CD4-positive, alpha-beta T cell treated with Interleukin-6 at 100 ng/mL for 8 hours (primary cell): ENCODE measurements around the gene UNC13C.

Experiments used
- DNase-seq: peaks from one replicate; pipeline ENCODE4 v3.0.0-alpha.2; 2020; ENCODE audit warnings: mixed read lengths, low spot score

Gene UNC13C

GRCh38 chr15:54644796-54645195 lies 666.6 kb downstream of the UNC13C start:
- DNase-seq: no peak

- DNase-seq: no peak
Observed at GRCh38 chr15:54659646-54660045, 681.4 kb downstream of the UNC13C start.

DNA sequence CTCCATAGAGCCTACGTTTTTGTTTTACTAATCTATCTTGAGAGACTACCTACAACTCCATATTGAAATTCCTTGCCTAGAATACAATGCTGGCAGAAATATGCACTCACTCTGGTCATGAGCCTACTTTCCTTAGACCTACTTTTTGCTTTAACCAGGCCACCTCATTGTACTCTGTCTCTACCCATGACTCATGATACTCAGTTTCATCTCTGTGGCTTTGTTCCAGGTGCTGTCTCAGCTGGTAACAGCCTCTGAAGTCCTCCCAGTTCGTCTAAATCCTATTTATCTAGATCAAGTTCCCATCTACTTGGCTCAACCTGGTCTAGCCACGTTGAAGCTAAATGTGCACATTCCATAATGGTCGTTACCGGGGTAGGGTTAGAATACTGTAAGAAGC lies 682.1 kb downstream of the UNC13C start:
- DNase-seq: no peak

- DNase-seq: no peak
Observed at GRCh38 chr15:54675241-54675640, 697.0 kb downstream of the UNC13C start.

DNA sequence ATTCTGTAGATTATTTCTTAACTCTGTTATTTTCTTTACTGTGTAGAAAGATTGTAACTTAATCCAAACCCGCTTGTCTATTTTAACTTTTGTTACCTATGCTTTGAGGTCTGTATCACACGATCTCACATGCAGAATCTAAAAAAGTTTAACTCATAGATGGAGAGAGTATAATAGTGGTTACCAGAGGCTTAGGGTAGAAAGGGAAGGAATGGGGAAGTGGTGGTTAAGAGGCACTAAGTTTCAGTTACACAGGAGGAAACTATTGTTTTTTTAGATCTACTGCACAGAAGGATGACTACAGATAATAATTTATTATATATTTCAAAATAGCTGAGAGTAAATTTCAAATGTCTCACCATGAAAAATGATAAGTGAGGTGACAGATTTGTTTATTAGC lies 703.3 kb downstream of the UNC13C start:
- DNase-seq: no peak
